Inferior parietal cortex (tissue), 1 donor: Measurements from ENCODE around the gene CCDC154.
"Not testable (repeated sequence)": the region's sequence is repeated elsewhere in the genome, so short reads cannot be mapped to it uniquely, and the experiment has no call there.

Experiments used
- DNase-seq: peaks from one replicate; pipeline ENCODE4 v3.0.0-alpha.2; 2016; ENCODE audit errors: extremely low spot score

The CCDC154 gene

GRCh38 chr16:1472974-1473373, 28.6 kb upstream of the CCDC154 start:
- no peak for DNase-seq

GRCh38 chr16:1471569-1472194, 27.3 kb upstream of the CCDC154 start:
- no peak for DNase-seq

- DNase-seq = no peak
These were observed 26.3 kb upstream of the CCDC154 start for GRCh38 chr16:1470481-1471251.

- DNase-seq = no peak
These were observed 25.4 kb upstream of the CCDC154 start for GRCh38 chr16:1469693-1470201.

- DNase-seq = not testable (repeated sequence)
These were observed 24.8 kb upstream of the CCDC154 start for GRCh38 chr16:1469141-1469540.

GRCh38 chr16:1468426-1468810, 24.1 kb upstream of the CCDC154 start:
- DNase-seq = no peak

GRCh38 chr16:1466968-1467521, 22.7 kb upstream of the CCDC154 start:
- no peak for DNase-seq

- no peak for DNase-seq
These were observed 21.7 kb upstream of the CCDC154 start for GRCh38 chr16:1466054-1466453.

GRCh38 chr16:1465567-1465915, 21.2 kb upstream of the CCDC154 start:
- no peak for DNase-seq

GRCh38 chr16:1464894-1465566, 20.7 kb upstream of the CCDC154 start:
- DNase-seq = no peak

- DNase-seq = no peak
These were observed 20.0 kb upstream of the CCDC154 start for GRCh38 chr16:1464196-1464893.

- DNase-seq = no peak
These were observed 16.8 kb upstream of the CCDC154 start for GRCh38 chr16:1461146-1461545.

- DNase-seq = no peak
These were observed 16.3 kb upstream of the CCDC154 start for GRCh38 chr16:1460602-1461138.

GRCh38 chr16:1459967-1460366, 15.6 kb upstream of the CCDC154 start:
- DNase-seq = no peak

- no peak for DNase-seq
These were observed 14.6 kb upstream of the CCDC154 start for GRCh38 chr16:1458977-1459341.

- DNase-seq = peak; percentile 9
These were observed 14.1 kb upstream of the CCDC154 start for GRCh38 chr16:1458336-1458976.

GRCh38 chr16:1457489-1458245, 13.3 kb upstream of the CCDC154 start:
- no peak for DNase-seq

- DNase-seq = no peak
These were observed 12.6 kb upstream of the CCDC154 start for GRCh38 chr16:1456951-1457350.

- DNase-seq = no peak
These were observed 11.1 kb upstream of the CCDC154 start for GRCh38 chr16:1455190-1456171.
